NCI-H345 treated with DMSO at 0.1 percent for 48 hours (cell line): ENCODE results near the gene FAM219A.

Experiments
- DNase-seq: peaks from one replicate; lab custom pipeline; 2025; ENCODE audit not compliant: unreplicated experiment; lab: John Stamatoyannopoulos, UW

Gene FAM219A

GRCh38 chr9:34458013-34458958, at the start of gene FAM219A, which contains the start of gene DNAI1:
Gene FAM219A (minus strand): TSS chr9:34458570. CDS start chr9:34458263, 307 bp downstream.
Gene DNAI1 (plus strand): TSS chr9:34458805. CDS start chr9:34459006, 201 bp downstream.
- peak; percentile 96 for DNase-seq

- DNase-seq = no peak
These were observed 49.6 kb upstream of the FAM219A start for GRCh38 chr9:34507966-34508365.

GRCh38 chr9:34507556-34507955, 49.2 kb upstream of the FAM219A start:
- no peak for DNase-seq

GRCh38 chr9:34506623-34507022, 48.3 kb upstream of the FAM219A start:
- no peak for DNase-seq

- DNase-seq = no peak
These were observed 47.2 kb upstream of the FAM219A start for GRCh38 chr9:34505370-34506120.

- no peak for DNase-seq
These were observed 45.0 kb upstream of the FAM219A start for GRCh38 chr9:34503406-34503805.

GRCh38 chr9:34502891-34503290, 44.5 kb upstream of the FAM219A start:
- no peak for DNase-seq

GRCh38 chr9:34502471-34502870, 44.1 kb upstream of the FAM219A start:
- no peak for DNase-seq

GRCh38 chr9:34501889-34502425, 43.6 kb upstream of the FAM219A start:
- no peak for DNase-seq

GRCh38 chr9:34501372-34501771, 43.0 kb upstream of the FAM219A start:
- DNase-seq = no peak

GRCh38 chr9:34500623-34501267, 42.4 kb upstream of the FAM219A start:
- DNase-seq = peak; percentile 42

GRCh38 chr9:34499076-34499475, 40.7 kb upstream of the FAM219A start:
- no peak for DNase-seq

GRCh38 chr9:34498553-34498952, 40.2 kb upstream of the FAM219A start:
- peak; percentile 47 for DNase-seq

- no peak for DNase-seq
These were observed 37.9 kb upstream of the FAM219A start for GRCh38 chr9:34496149-34496712.

GRCh38 chr9:34493972-34494535, 35.7 kb upstream of the FAM219A start:
- DNase-seq = no peak

GRCh38 chr9:34492051-34492450, 33.7 kb upstream of the FAM219A start:
- DNase-seq = no peak

GRCh38 chr9:34491596-34491995, 33.2 kb upstream of the FAM219A start:
- DNase-seq = no peak

GRCh38 chr9:34490760-34491159, 32.4 kb upstream of the FAM219A start:
- no peak for DNase-seq

- DNase-seq = no peak
These were observed 32.0 kb upstream of the FAM219A start for GRCh38 chr9:34490360-34490759.

GRCh38 chr9:34486572-34486971, 28.2 kb upstream of the FAM219A start:
- DNase-seq = no peak
